Nephron (organoid): ENCODE measurements around the gene NELFA.

Source experiments
- H3K27ac Mint-ChIP-seq, 3 experiments: 2 replicates each; pipeline ENCODE4 v1.8.0; 2020; ENCODE audit warnings: mixed read lengths in 3 of 3, mild to moderate bottlenecking in 2 of 3, moderate library complexity in 1 of 3
- H3K27me3 Mint-ChIP-seq: 2 replicates; pipeline ENCODE4 v1.8.0; 2021; ENCODE audit warnings: low read depth, mild to moderate bottlenecking, moderate library complexity, mixed read lengths
- H3K36me3 Mint-ChIP-seq: 2 replicates; pipeline ENCODE4 v1.8.0; 2020; ENCODE audit warnings: low read depth, mixed read lengths
- H3K4me1 Mint-ChIP-seq: 2 replicates; pipeline ENCODE4 v1.8.0; 2020; ENCODE audit warnings: mixed read lengths
- H3K4me3 Mint-ChIP-seq, 3 experiments: 2 replicates each; pipeline ENCODE4 v1.8.0; 2020; ENCODE audit warnings: mild to moderate bottlenecking in 3 of 3, mixed read lengths in 3 of 3, moderate library complexity in 2 of 3
- H3K9me3 Mint-ChIP-seq: 2 replicates; pipeline ENCODE4 v1.8.0; 2020; ENCODE audit warnings: mixed read lengths
- CTCF ChIP-seq, 3 experiments: fragments of 200-600 bp; sonication (generic); IDR thresholded peaks; one replicate each; pipeline ENCODE4 v1.5.0; 2021; ENCODE audit warnings: antibody characterized with exemption in 3 of 3; ENCODE audit not compliant: unreplicated experiment in 3 of 3

Gene NELFA

GRCh38 chr4:1969928-1970723, 38.6 kb downstream of the NELFA start:
- Mint-ChIP-seq H3K27ac (no peak overlapping the region), H3K4me3 (no peak overlapping the region), H3K4me1 (no peaks in the 10 kb centered on the region), H3K9me3 (no peaks in the 10 kb centered on the region), H3K27me3 (no peaks in the 10 kb centered on the region), H3K36me3 (peaks cover 65% of the 10 kb centered on the region)
- no peak for TF ChIP-seq CTCF (IDR thresholded peaks at IDR 0.05; ENCODE audit: unreplicated experiment in 3 of 3)

GRCh38 chr4:1968686-1969295, 40.0 kb downstream of the NELFA start:
- H3K4me1 Mint-ChIP-seq: no peaks in the 10 kb centered on the region
- H3K9me3 Mint-ChIP-seq: no peaks in the 10 kb centered on the region
- H3K36me3 Mint-ChIP-seq: peaks cover 66% of the 10 kb centered on the region
- TF ChIP-seq CTCF (IDR thresholded peaks at IDR 0.05; ENCODE audit: unreplicated experiment in 3 of 3): no peak
- H3K27me3 Mint-ChIP-seq: no peaks in the 10 kb centered on the region
- no peak overlapping the region for H3K27ac Mint-ChIP-seq
- no peak overlapping the region for H3K4me3 Mint-ChIP-seq

- Mint-ChIP-seq H3K27ac (no peak overlapping the region), H3K27me3 (no peaks in the 10 kb centered on the region), H3K4me3 (no peak overlapping the region), H3K36me3 (peaks cover 71% of the 10 kb centered on the region), H3K9me3 (no peaks in the 10 kb centered on the region), H3K4me1 (no peaks in the 10 kb centered on the region)
- no peak for TF ChIP-seq CTCF (IDR thresholded peaks at IDR 0.05; ENCODE audit: unreplicated experiment in 3 of 3)
These were observed 41.1 kb downstream of the NELFA start for GRCh38 chr4:1967512-1968149.

GRCh38 chr4:1964971-1965370, 43.8 kb downstream of the NELFA start:
- Mint-ChIP-seq H3K9me3 (no peaks in the 10 kb centered on the region), H3K27ac (no peak overlapping the region), H3K4me3 (no peak overlapping the region), H3K36me3 (peaks cover 74% of the 10 kb centered on the region), H3K27me3 (no peaks in the 10 kb centered on the region), H3K4me1 (no peaks in the 10 kb centered on the region)
- no peak for TF ChIP-seq CTCF (IDR thresholded peaks at IDR 0.05; ENCODE audit: unreplicated experiment in 3 of 3)

- Mint-ChIP-seq H3K27ac (no peak overlapping the region), H3K4me3 (no peak overlapping the region), H3K4me1 (no peaks in the 10 kb centered on the region), H3K27me3 (no peaks in the 10 kb centered on the region), H3K36me3 (peaks cover 76% of the 10 kb centered on the region), H3K9me3 (no peaks in the 10 kb centered on the region)
- no peak for TF ChIP-seq CTCF (IDR thresholded peaks at IDR 0.05; ENCODE audit: unreplicated experiment in 3 of 3)
These were observed 44.3 kb downstream of the NELFA start for GRCh38 chr4:1964443-1964842.
